Astrocyte (in vitro differentiated cells and primary cell): ENCODE data around the gene MOGAT3. TPM values are rescaled to one million over a fixed set of nuclear protein-coding genes. Genes with fewer than 3 reads are reported as not detected.

Source experiments
- DNase-seq: peaks from one replicate; pipeline ENCODE4 v3.0.0-alpha.2; 2010; ENCODE audit warnings: low read depth
- FAIRE-seq: peaks from 2 replicates; lab custom pipeline; 2011; peaks lifted over from hg19 to GRCh38; lab: Jason Lieb, UNC
- H2AFZ ChIP-seq: 2 replicates; pipeline ENCODE4 v1.6.0; 2012; ENCODE audit warnings: low read depth, low read length, inconsistent platforms
- H3K27ac ChIP-seq: 2 replicates; pipeline ENCODE4 v1.5.1; 2011; ENCODE audit warnings: low read depth, low read length, inconsistent platforms
- H3K27me3 ChIP-seq: 2 replicates; pipeline ENCODE4 v1.6.0; 2011; ENCODE audit warnings: low read length, inconsistent platforms; ENCODE audit not compliant: insufficient read depth
- H3K36me3 ChIP-seq: 2 replicates; pipeline ENCODE4 v1.5.1; 2011; ENCODE audit warnings: low read length, inconsistent platforms; ENCODE audit not compliant: insufficient read depth
- H3K4me1 ChIP-seq: 2 replicates; pipeline ENCODE4 v1.5.1; 2011; ENCODE audit warnings: low read length, inconsistent platforms; ENCODE audit not compliant: insufficient read depth
- H3K4me2 ChIP-seq: 2 replicates; pipeline ENCODE4 v1.6.0; 2012; ENCODE audit warnings: low read length, inconsistent platforms
- H3K4me3 ChIP-seq: 2 replicates; pipeline ENCODE4 v1.5.1; 2011; ENCODE audit warnings: low read depth, mild to moderate bottlenecking, low read length, inconsistent platforms; ENCODE audit not compliant: insufficient read depth
- H3K79me2 ChIP-seq: 2 replicates; pipeline ENCODE4 v1.6.0; 2012; ENCODE audit warnings: mild to moderate bottlenecking, low read length, inconsistent platforms; ENCODE audit not compliant: insufficient read depth
- H3K9ac ChIP-seq: 2 replicates; pipeline ENCODE4 v1.6.0; 2012; ENCODE audit warnings: mild to moderate bottlenecking, low read length, inconsistent platforms
- H3K9me3 ChIP-seq: 2 replicates; pipeline ENCODE4 v1.5.1; 2012; ENCODE audit warnings: low read depth, mild to moderate bottlenecking, low read length, inconsistent platforms; ENCODE audit not compliant: insufficient read depth
- H4K20me1 ChIP-seq: 2 replicates; pipeline ENCODE4 v1.6.0; 2012; ENCODE audit warnings: low read length, inconsistent platforms; ENCODE audit not compliant: insufficient read depth
- H3K27ac Mint-ChIP-seq: one replicate; pipeline ENCODE4 v1.8.0; 2021; ENCODE audit warnings: mild to moderate bottlenecking, mixed read lengths; ENCODE audit not compliant: unreplicated experiment
- H3K27me3 Mint-ChIP-seq: one replicate; pipeline ENCODE4 v1.8.0; 2021; ENCODE audit warnings: low read depth, mixed read lengths; ENCODE audit not compliant: unreplicated experiment
- H3K36me3 Mint-ChIP-seq: one replicate; pipeline ENCODE4 v1.8.0; 2021; ENCODE audit warnings: low read depth, mixed read lengths; ENCODE audit not compliant: unreplicated experiment
- H3K4me1 Mint-ChIP-seq: one replicate; pipeline ENCODE4 v1.8.0; 2021; ENCODE audit warnings: low read depth, mixed read lengths; ENCODE audit not compliant: unreplicated experiment
- H3K4me3 Mint-ChIP-seq: one replicate; pipeline ENCODE4 v1.8.0; 2021; ENCODE audit warnings: mild to moderate bottlenecking, moderate library complexity, mixed read lengths; ENCODE audit not compliant: unreplicated experiment
- H3K9me3 Mint-ChIP-seq: one replicate; pipeline ENCODE4 v1.8.0; 2021; ENCODE audit warnings: mild to moderate bottlenecking, mixed read lengths; ENCODE audit not compliant: unreplicated experiment
- CTCF ChIP-seq: IDR thresholded peaks from 2 replicates; pipeline ENCODE4 v1.5.1; 2011; ENCODE audit warnings: low read depth, mild to moderate bottlenecking, inconsistent platforms, low read length, moderate library complexity; ENCODE audit not compliant: insufficient read depth
- EZH2 ChIP-seq: IDR thresholded peaks from 2 replicates; pipeline ENCODE4 v1.6.1; 2012; ENCODE audit warnings: mild to moderate bottlenecking, low read length, inconsistent platforms; ENCODE audit not compliant: insufficient read depth
- total RNA-seq: library from RNA; stranded (reverse); gene quantifications from 2 replicates; pipeline ENCODE4 v1.2.1, GENCODE V29; 2021

The MOGAT3 gene
- total RNA-seq, 1 donor from 2014 or later, result not detected

GRCh38 chr7:101220295-101220694, 19.5 kb upstream of the MOGAT3 start:
- Histone ChIP-seq H2AFZ (no peak overlapping the region), H3K79me2 (peaks cover 66% of the 10 kb centered on the region), H3K4me2 (no peak overlapping the region), H3K4me3 (no peak overlapping the region), H3K4me1 (peaks cover 16% of the 10 kb centered on the region), H3K27me3 (no peaks in the 10 kb centered on the region), H4K20me1 (peaks cover 55% of the 10 kb centered on the region), H3K9me3 (no peaks in the 10 kb centered on the region), H3K36me3 (peaks cover 15% of the 10 kb centered on the region), H3K9ac (no peak overlapping the region), H3K27ac (no peak overlapping the region)
- DNase-seq (no peak), FAIRE-seq (no peak)
- H3K4me1 Mint-ChIP-seq, result peaks cover 16% of the 10 kb centered on the region
- no peaks in the 10 kb centered on the region for H3K27me3 Mint-ChIP-seq
- H3K36me3 Mint-ChIP-seq, result peaks cover 18% of the 10 kb centered on the region
- no peaks in the 10 kb centered on the region for H3K9me3 Mint-ChIP-seq
- TF ChIP-seq CTCF, result no peak
- TF ChIP-seq EZH2, result no peak
- peak overlapping the region; percentile 54 for H3K4me3 Mint-ChIP-seq
- H3K27ac Mint-ChIP-seq, result no peak overlapping the region

- Histone ChIP-seq H3K9me3 (no peaks in the 10 kb centered on the region), H3K27me3 (no peaks in the 10 kb centered on the region), H3K4me2 (peak overlapping the region; percentile 85), H3K4me1 (peaks cover 19% of the 10 kb centered on the region), H2AFZ (peak overlapping the region; percentile 76), H3K36me3 (peaks cover 6% of the 10 kb centered on the region), H4K20me1 (peaks cover 54% of the 10 kb centered on the region), H3K4me3 (peak overlapping the region; percentile 87), H3K27ac (peak overlapping the region; percentile 51), H3K9ac (peak overlapping the region; percentile 84), H3K79me2 (peaks cover 73% of the 10 kb centered on the region)
- DNase-seq (no peak), FAIRE-seq (no peak)
- TF ChIP-seq EZH2, result no peak
- no peak for TF ChIP-seq CTCF
- Mint-ChIP-seq H3K27me3 (no peaks in the 10 kb centered on the region), H3K36me3 (peaks cover 16% of the 10 kb centered on the region), H3K27ac (peak overlapping the region; percentile 95), H3K9me3 (no peaks in the 10 kb centered on the region), H3K4me1 (peaks cover 16% of the 10 kb centered on the region), H3K4me3 (peak overlapping the region; percentile 99)
These were observed 17.6 kb upstream of the MOGAT3 start for GRCh38 chr7:101218236-101219125.
